Measurements from ENCODE around the gene RASGEF1C.

DNA sequence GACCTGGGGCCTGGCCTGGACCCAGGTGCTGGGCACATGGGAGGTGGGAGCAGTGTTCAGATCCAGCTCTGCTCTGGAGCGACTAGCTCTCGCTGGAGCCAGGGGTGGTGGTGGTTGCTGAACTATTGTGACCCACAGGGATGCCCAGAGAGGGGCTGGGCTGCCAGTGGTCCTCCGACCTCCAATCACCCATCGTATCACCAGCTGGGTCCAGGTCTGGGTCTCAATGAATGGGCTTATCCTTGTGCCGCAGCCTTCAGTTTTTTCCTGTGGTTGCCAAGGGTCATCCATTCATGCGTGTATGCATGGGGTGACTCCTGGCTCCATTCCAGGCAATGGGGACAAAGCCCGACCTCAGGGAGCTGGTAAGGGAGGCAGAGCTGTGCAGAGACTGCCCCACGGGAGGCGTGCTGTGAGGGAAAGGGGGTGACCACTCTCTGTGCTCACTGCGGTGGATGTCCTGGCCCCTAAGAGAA, 68.9 kb downstream of the RASGEF1C start:
- TF ChIP-seq POLR2A (IDR thresholded peaks at IDR 0.05; ENCODE audit: low read length) (no peak), GATA1 (IDR thresholded peaks at IDR 0.05; ENCODE audit: low read depth, low read length) (no peak)

All from erythroblast (primary cell).